Measurements from ENCODE around the gene EYS.

EYS gene

GRCh38 chr6:64258752-64259151 lies 1448.3 kb downstream of the EYS start:
- H3K27me3 ChIP-seq (ENCODE audit: control insufficient read depth, insufficient read depth, low read length) = no peaks in the 10 kb centered on the region
- no peaks in the 10 kb centered on the region for H3K36me3 ChIP-seq (ENCODE audit: control insufficient read depth, insufficient read depth, low read length)
- H3K4me1 ChIP-seq = no peaks in the 10 kb centered on the region
- H3K4me3 ChIP-seq (ENCODE audit: low read depth, low read length) = no peak overlapping the region
- H3K9ac ChIP-seq = no peak overlapping the region
- no peak overlapping the region for H3K27ac ChIP-seq
- no peak overlapping the region for H3K4me2 ChIP-seq (ENCODE audit: low read length)
- H3K9me3 ChIP-seq (ENCODE audit: control insufficient read depth, low read length) = no peaks in the 10 kb centered on the region
- H2AFZ ChIP-seq = no peak overlapping the region
- no peak for TF ChIP-seq CTCF (IDR thresholded peaks at IDR 0.05)
- no peaks in the 10 kb centered on the region for H3K79me2 ChIP-seq

GRCh38 chr6:64258302-64258701 lies 1448.7 kb downstream of the EYS start:
- no peak for TF ChIP-seq CTCF (IDR thresholded peaks at IDR 0.05)
- Histone ChIP-seq H3K4me3 (ENCODE audit: low read depth, low read length) (no peak overlapping the region), H3K79me2 (no peaks in the 10 kb centered on the region), H3K9ac (no peak overlapping the region), H2AFZ (no peak overlapping the region), H3K4me1 (no peaks in the 10 kb centered on the region), H3K9me3 (ENCODE audit: control insufficient read depth, low read length) (no peaks in the 10 kb centered on the region), H3K36me3 (ENCODE audit: control insufficient read depth, insufficient read depth, low read length) (no peaks in the 10 kb centered on the region), H3K4me2 (ENCODE audit: low read length) (no peak overlapping the region), H3K27me3 (ENCODE audit: control insufficient read depth, insufficient read depth, low read length) (no peaks in the 10 kb centered on the region), H3K27ac (no peak overlapping the region)

- no peak overlapping the region for H3K4me2 ChIP-seq (ENCODE audit: low read length)
- no peaks in the 10 kb centered on the region for H3K4me1 ChIP-seq
- H3K9me3 ChIP-seq (ENCODE audit: control insufficient read depth, low read length) = no peaks in the 10 kb centered on the region
- no peak for TF ChIP-seq CTCF (IDR thresholded peaks at IDR 0.05)
- H2AFZ ChIP-seq = no peak overlapping the region
- H3K4me3 ChIP-seq (ENCODE audit: low read depth, low read length) = no peak overlapping the region
- no peak overlapping the region for H3K9ac ChIP-seq
- no peaks in the 10 kb centered on the region for H3K27me3 ChIP-seq (ENCODE audit: control insufficient read depth, insufficient read depth, low read length)
- H3K27ac ChIP-seq = no peak overlapping the region
- no peaks in the 10 kb centered on the region for H3K36me3 ChIP-seq (ENCODE audit: control insufficient read depth, insufficient read depth, low read length)
- no peaks in the 10 kb centered on the region for H3K79me2 ChIP-seq
Observed at GRCh38 chr6:64257586-64257985, 1449.4 kb downstream of the EYS start.

- no peak overlapping the region for H3K4me2 ChIP-seq (ENCODE audit: low read length)
- TF ChIP-seq CTCF (IDR thresholded peaks at IDR 0.05) = no peak
- H3K79me2 ChIP-seq = no peaks in the 10 kb centered on the region
- H3K27ac ChIP-seq = no peak overlapping the region
- no peaks in the 10 kb centered on the region for H3K27me3 ChIP-seq (ENCODE audit: control insufficient read depth, insufficient read depth, low read length)
- H3K36me3 ChIP-seq (ENCODE audit: control insufficient read depth, insufficient read depth, low read length) = no peaks in the 10 kb centered on the region
- H3K9me3 ChIP-seq (ENCODE audit: control insufficient read depth, low read length) = no peaks in the 10 kb centered on the region
- no peak overlapping the region for H3K4me3 ChIP-seq (ENCODE audit: low read depth, low read length)
- no peak overlapping the region for H3K9ac ChIP-seq
- H3K4me1 ChIP-seq = no peaks in the 10 kb centered on the region
- H2AFZ ChIP-seq = no peak overlapping the region
Observed at GRCh38 chr6:64256483-64256882, 1450.5 kb downstream of the EYS start.

GRCh38 chr6:64255000-64255399 lies 1452.0 kb downstream of the EYS start:
- H3K79me2 ChIP-seq = no peaks in the 10 kb centered on the region
- H3K27ac ChIP-seq = no peak overlapping the region
- H3K36me3 ChIP-seq (ENCODE audit: control insufficient read depth, insufficient read depth, low read length) = no peaks in the 10 kb centered on the region
- no peaks in the 10 kb centered on the region for H3K4me1 ChIP-seq
- no peak overlapping the region for H3K4me2 ChIP-seq (ENCODE audit: low read length)
- H3K9me3 ChIP-seq (ENCODE audit: control insufficient read depth, low read length) = no peaks in the 10 kb centered on the region
- H3K27me3 ChIP-seq (ENCODE audit: control insufficient read depth, insufficient read depth, low read length) = no peaks in the 10 kb centered on the region
- no peak overlapping the region for H3K4me3 ChIP-seq (ENCODE audit: low read depth, low read length)
- TF ChIP-seq CTCF (IDR thresholded peaks at IDR 0.05) = no peak
- no peak overlapping the region for H2AFZ ChIP-seq
- H3K9ac ChIP-seq = no peak overlapping the region

All from parathyroid adenoma (tissue), 2 donors.